Stromal cell of bone marrow (primary cell): ENCODE data around the gene LIPE.
A peak's percentile ranks its signal among the peaks of the same experiment; 100 is the strongest.

Source experiments
- DNase-seq: peaks from one replicate; pipeline ENCODE4 v3.0.0-alpha.2; 2012; ENCODE audit warnings: low read depth

LIPE gene

DNA sequence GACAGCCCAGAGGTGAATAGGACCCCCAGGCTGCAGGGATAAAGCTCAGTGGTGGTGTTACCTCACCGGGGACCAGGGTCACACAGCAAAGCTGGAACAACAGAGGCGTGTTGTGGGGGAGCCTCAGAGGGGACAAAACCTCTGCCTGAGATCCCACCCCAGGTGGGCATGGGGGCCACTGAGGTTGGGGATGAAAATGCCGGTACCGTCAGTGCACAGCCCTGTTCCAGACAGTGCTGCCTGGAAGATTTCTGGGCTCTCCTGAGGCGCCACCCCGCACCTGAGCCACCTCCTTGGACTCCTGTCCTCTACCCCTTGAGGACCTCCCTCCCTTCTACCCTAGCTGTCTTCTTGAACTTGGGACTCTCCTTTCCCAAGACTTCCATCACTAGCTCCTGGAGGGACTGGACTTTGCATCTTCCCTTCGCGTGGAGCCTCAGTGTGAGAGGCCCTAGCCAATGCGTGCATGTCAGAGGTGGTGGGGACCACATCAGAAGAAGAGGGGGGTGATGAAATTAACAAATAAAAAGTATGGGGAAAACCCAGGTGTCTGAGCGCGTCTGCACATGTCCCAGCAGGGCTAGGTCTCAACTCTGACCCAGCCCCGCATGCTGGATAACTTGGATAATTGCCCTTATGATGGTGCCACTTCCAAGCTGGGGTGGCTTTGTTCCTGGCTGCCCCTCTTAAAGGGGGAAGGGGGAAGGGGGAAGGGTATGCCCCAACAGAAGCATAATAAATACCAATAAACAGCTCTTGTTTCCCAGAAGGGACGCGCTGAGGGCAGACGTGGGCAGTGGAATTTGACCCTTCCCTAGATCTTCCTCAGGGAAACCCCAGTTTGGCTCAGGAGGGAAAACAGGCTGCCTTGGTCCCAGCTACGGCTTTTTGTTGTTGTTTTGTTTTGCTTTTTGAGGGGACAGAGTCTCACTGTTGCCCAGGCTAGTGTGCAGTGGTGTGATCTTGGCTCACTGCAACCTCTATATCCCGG lies 48.7 kb downstream of the LIPE start:
- DNase-seq: no peak

DNA sequence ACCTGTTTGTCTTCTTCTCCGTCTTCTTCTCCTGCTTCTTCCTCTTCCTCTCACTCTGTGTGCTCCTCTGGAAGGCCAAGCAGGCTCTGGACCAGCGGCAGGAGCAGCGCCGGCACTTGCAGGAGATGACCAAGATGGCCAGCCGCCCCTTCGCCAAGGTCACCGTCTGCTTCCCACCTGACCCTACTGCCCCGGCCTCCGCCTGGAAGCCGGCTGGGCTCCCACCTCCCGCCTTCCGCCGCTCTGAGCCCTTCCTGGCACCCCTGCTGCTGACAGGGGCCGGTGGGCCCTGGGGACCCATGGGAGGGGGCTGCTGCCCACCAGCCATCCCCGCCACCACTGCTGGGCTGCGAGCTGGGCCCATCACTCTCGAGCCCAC lies 51.0 kb downstream of the LIPE start:
- DNase-seq: no peak

DNA sequence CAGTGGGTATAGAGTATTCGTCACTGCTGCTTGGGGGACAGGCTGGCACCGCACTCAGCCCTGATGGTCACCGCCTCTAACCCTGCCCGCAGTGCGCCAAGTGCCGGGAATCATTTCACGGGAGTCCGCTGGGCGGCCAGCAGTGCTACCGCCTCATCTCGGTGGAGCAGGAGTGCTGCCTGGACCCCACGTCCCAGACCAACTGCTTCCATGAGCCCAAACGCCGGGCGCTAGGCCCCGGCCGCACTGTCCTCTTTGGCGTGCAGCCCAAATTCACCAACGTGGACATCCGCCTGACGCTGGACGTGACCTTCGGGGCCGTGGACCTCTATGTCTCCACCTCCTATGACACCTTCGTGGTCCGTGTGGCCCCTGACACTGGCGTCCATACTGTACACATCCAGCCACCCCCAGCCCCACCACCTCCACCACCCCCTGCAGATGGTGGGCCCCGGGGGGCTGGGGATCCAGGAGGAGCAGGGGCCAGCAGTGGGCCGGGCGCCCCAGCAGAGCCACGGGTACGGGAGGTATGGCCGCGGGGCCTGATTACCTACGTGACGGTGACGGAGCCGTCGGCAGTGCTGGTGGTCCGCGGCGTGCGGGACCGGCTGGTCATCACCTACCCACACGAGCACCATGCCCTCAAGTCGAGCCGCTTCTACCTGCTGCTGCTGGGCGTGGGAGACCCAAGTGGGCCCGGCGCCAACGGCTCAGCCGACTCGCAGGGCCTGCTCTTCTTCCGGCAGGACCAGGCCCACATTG lies 51.6 kb downstream of the LIPE start:
- no peak for DNase-seq

- DNase-seq: no peak
Measured at GRCh38 chr19:42374826-42375376, 52.3 kb downstream of the LIPE start.

- no peak for DNase-seq
Measured at GRCh38 chr19:42370626-42371175, 56.5 kb downstream of the LIPE start.

GRCh38 chr19:42370068-42370520 lies 57.1 kb downstream of the LIPE start:
- no peak for DNase-seq

GRCh38 chr19:42369433-42370067 lies 57.6 kb downstream of the LIPE start:
- no peak for DNase-seq

GRCh38 chr19:42368765-42369164 lies 58.4 kb downstream of the LIPE start:
- DNase-seq: no peak

DNA sequence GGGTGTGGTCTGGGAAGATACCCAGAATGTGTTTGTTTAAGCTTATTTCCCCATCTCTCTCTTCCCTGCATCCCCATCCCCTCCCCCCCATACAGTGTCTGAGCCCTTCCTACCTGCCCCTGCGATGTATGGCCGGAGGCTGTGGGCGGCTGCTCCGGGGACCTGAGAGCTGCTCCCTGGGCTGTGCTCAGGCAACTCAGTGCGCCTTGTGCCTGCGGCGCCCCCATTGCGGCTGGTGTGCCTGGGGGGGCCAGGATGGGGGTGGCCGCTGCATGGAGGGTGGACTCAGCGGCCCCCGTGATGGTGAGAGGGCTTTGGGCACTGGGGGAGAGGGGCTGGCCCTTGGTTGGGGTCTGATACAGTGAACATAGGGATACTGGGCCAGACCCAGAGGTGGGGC lies 58.8 kb downstream of the LIPE start:
- DNase-seq: no peak

DNA sequence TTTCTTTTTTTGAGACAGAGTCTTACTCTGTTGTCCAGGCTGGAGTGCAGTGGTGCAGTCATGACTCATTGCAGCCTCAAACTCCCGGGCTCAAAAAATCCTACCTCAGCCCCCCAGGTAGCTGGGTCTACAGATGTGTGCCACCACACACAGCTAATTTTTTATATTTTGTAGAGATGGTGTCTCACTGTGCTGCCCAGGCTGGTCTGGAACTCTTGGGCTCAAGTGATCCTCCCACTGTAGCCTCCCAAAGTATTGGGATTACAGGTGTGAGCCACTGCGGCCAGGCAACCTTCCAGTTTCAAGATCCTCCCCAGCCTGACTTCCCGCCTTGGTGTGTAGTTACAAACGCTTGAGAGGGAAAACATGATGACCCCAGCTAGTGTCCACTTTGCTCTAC lies 59.3 kb downstream of the LIPE start:
- no peak for DNase-seq

DNA sequence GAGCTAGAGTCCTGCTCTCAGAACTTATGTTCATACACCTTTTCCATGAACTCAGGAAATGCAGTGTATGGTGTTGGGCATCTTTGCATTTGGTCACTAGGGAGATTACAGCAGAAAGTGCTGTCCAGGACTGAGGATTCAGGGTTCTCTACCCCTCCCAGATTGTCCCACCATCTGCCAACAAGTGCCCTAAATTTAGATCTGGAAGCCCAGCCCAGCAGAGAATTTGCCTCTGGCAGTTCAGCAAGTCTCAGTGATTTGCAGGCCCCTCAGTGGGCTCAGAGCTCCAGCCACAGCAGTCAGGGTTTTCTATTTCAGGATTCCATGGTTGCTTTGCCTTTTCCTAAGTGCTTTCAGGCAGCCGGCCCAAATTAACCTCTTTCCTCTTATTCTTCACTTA lies 60.5 kb downstream of the LIPE start:
- no peak for DNase-seq

DNA sequence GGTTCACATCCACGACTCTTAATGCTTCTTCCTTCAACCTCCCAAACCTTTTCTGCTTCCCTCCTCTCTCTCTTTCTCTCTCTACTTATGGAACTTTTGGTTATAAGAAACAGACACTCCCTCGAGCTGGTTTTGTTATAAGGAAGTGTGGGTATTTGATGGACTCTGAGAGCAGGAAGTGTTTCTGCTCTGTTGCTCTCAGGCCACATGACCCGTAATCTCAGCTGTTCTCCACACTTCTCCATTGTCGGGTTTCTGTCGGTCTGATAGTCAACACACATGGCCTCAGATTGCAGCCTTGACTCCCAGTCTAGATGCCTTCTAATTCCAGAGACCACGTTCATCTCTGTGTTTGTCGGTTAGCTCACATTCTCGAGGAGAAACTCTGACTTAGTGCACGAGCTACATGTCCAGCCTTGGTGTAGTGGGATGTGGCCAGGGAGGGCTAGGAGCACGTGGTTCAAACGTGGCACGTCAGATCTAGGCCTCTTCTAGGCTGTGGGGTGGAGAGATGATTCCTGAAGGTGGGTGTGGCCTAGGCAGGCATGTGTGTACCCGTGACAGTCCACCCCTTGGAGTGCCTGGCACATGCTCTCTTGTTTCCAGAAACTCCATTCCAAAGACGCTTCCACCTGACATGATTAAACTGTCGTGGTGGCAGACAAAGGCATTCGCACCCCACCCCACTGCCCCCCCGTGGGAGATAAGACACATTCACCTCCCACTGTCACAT lies 63.4 kb downstream of the LIPE start:
- DNase-seq: no peak

GRCh38 chr19:42362891-42363440 lies 64.2 kb downstream of the LIPE start:
- DNase-seq: no peak

- no peak for DNase-seq
Measured at GRCh38 chr19:42362342-42362741, 64.8 kb downstream of the LIPE start.

- no peak for DNase-seq
Measured at GRCh38 chr19:42361545-42361910, 65.7 kb downstream of the LIPE start.

- DNase-seq: peak; percentile 5
Measured at GRCh38 chr19:42360787-42361544, 66.2 kb downstream of the LIPE start.

- no peak for DNase-seq
Measured at GRCh38 chr19:42357290-42357689, 69.9 kb downstream of the LIPE start.

DNA sequence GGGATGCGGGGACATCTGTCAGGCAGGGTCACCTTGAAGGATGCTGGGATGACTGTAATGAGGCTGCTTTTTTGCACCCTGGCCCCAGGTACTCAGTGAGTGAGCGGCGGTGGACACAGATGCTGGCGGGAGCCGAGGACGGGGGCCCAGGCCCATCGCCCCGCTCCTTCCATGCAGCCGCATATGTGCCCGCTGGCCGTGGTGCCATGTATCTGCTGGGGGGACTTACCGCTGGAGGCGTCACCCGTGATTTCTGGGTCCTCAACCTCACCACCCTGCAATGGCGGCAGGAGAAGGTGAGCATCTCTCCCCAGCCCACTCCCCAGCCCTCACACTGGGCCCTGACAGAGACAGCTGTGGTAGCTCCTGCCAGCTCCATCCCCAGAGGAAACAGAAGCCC lies 70.5 kb downstream of the LIPE start:
- no peak for DNase-seq

- DNase-seq: no peak
Measured at GRCh38 chr19:42355896-42356295, 71.3 kb downstream of the LIPE start.

GRCh38 chr19:42353341-42354015 lies 73.7 kb downstream of the LIPE start:
- no peak for DNase-seq
